NCI-H226 (cell line): ENCODE measurements around the gene TSPAN18.

ENCODE experiments used
- DNase-seq: peaks from one replicate; pipeline ENCODE4 v3.0.0-alpha.2; 2015

TSPAN18 gene

GRCh38 chr11:44763121-44763820 lies 36.5 kb downstream of the TSPAN18 start:
- DNase-seq = peak; percentile 68

- no peak for DNase-seq
These were observed 37.8 kb downstream of the TSPAN18 start for GRCh38 chr11:44764583-44764982.

- DNase-seq = no peak
These were observed 38.3 kb downstream of the TSPAN18 start for GRCh38 chr11:44765026-44765595.

- no peak for DNase-seq
These were observed 38.9 kb downstream of the TSPAN18 start for GRCh38 chr11:44765676-44766075.

- DNase-seq = peak; percentile 95
These were observed 39.6 kb downstream of the TSPAN18 start for GRCh38 chr11:44766112-44766971.

- peak; percentile 30 for DNase-seq
These were observed 40.2 kb downstream of the TSPAN18 start for GRCh38 chr11:44766972-44767278.

GRCh38 chr11:44767421-44767820 lies 40.7 kb downstream of the TSPAN18 start:
- DNase-seq = peak; percentile 85

GRCh38 chr11:44770401-44770800 lies 43.6 kb downstream of the TSPAN18 start:
- no peak for DNase-seq

- no peak for DNase-seq
These were observed 44.5 kb downstream of the TSPAN18 start for GRCh38 chr11:44771252-44771734.

- no peak for DNase-seq
These were observed 45.1 kb downstream of the TSPAN18 start for GRCh38 chr11:44771841-44772240.

- no peak for DNase-seq
These were observed 46.7 kb downstream of the TSPAN18 start for GRCh38 chr11:44773351-44773965.

GRCh38 chr11:44774108-44774507 lies 47.3 kb downstream of the TSPAN18 start:
- DNase-seq = no peak

- DNase-seq = no peak
These were observed 48.0 kb downstream of the TSPAN18 start for GRCh38 chr11:44774731-44775130.

- DNase-seq = peak; percentile 22
These were observed 48.7 kb downstream of the TSPAN18 start for GRCh38 chr11:44775366-44775984.

GRCh38 chr11:44775985-44776446 lies 49.3 kb downstream of the TSPAN18 start:
- no peak for DNase-seq

GRCh38 chr11:44776551-44777208 lies 49.9 kb downstream of the TSPAN18 start:
- DNase-seq = no peak

GRCh38 chr11:44777209-44778194 lies 50.7 kb downstream of the TSPAN18 start:
- DNase-seq = no peak

- no peak for DNase-seq
These were observed 51.7 kb downstream of the TSPAN18 start for GRCh38 chr11:44778195-44779100.

- no peak for DNase-seq
These were observed 53.2 kb downstream of the TSPAN18 start for GRCh38 chr11:44779736-44780520.
